Osteocyte (in vitro differentiated cells): ENCODE results near the gene S100Z. TPM values are rescaled to one million over a fixed set of nuclear protein-coding genes. Genes with fewer than 3 reads are reported as not detected.
A peak's percentile ranks its signal among the peaks of the same experiment; 100 is the strongest.
"Not testable (repeated sequence)": the region's sequence is repeated elsewhere in the genome, so short reads cannot be mapped to it uniquely, and the experiment has no call there.

Experiments
- DNase-seq: peaks from one replicate; pipeline ENCODE4 v3.0.0; 2021; ENCODE audit warnings: mixed read lengths; ENCODE audit not compliant: unreplicated experiment; ENCODE audit errors: extremely low spot score
- H3K27ac Mint-ChIP-seq: one replicate; pipeline ENCODE4 v1.8.0; 2021; ENCODE audit warnings: mild to moderate bottlenecking, mixed read lengths; ENCODE audit not compliant: unreplicated experiment
- H3K27me3 Mint-ChIP-seq: one replicate; pipeline ENCODE4 v1.8.0; 2021; ENCODE audit warnings: mixed read lengths; ENCODE audit not compliant: unreplicated experiment
- H3K36me3 Mint-ChIP-seq: one replicate; pipeline ENCODE4 v1.8.0; 2021; ENCODE audit warnings: mixed read lengths; ENCODE audit not compliant: unreplicated experiment
- H3K4me1 Mint-ChIP-seq: one replicate; pipeline ENCODE4 v1.8.0; 2021; ENCODE audit warnings: mixed read lengths; ENCODE audit not compliant: unreplicated experiment
- H3K4me3 Mint-ChIP-seq: one replicate; pipeline ENCODE4 v1.8.0; 2021; ENCODE audit warnings: mild to moderate bottlenecking, moderate library complexity, mixed read lengths; ENCODE audit not compliant: unreplicated experiment
- H3K9me3 Mint-ChIP-seq: one replicate; pipeline ENCODE4 v1.8.0; 2021; ENCODE audit warnings: mixed read lengths; ENCODE audit not compliant: unreplicated experiment
- CTCF ChIP-seq: fragments of 200-600 bp; sonication (generic); IDR thresholded peaks from 2 replicates; pipeline ENCODE4 v1.5.0; 2021; ENCODE audit warnings: antibody characterized with exemption, mild to moderate bottlenecking, moderate library complexity
- total RNA-seq: library from RNA; stranded (reverse); gene quantifications from 2 replicates; pipeline ENCODE4 v1.2.1, GENCODE V29; 2021

S100Z gene
- total RNA-seq, 1 donor from 2014 or later = not detected

- Mint-ChIP-seq H3K4me3 (no peak overlapping the region), H3K4me1 (peaks cover 39% of the 10 kb centered on the region)
- DNase-seq = no peak
Observed at GRCh38 chr5:76944638-76945037, 94.8 kb downstream of the S100Z start.

GRCh38 chr5:76945238-76945637, 95.4 kb downstream of the S100Z start:
- peak; percentile 53 for DNase-seq
- H3K27ac Mint-ChIP-seq, H3K36me3 Mint-ChIP-seq, H3K27me3 Mint-ChIP-seq, H3K9me3 Mint-ChIP-seq, H3K4me3 Mint-ChIP-seq: not testable (repeated sequence)
- H3K4me1 Mint-ChIP-seq = peaks cover 39% of the 10 kb centered on the region

More at GRCh38 chr5:76944638-76945037, 94.8 kb downstream of the S100Z start:
- no peak for TF ChIP-seq CTCF
- no peak overlapping the region for H3K27ac Mint-ChIP-seq
- no peaks in the 10 kb centered on the region for H3K9me3 Mint-ChIP-seq
- no peaks in the 10 kb centered on the region for H3K36me3 Mint-ChIP-seq
- no peaks in the 10 kb centered on the region for H3K27me3 Mint-ChIP-seq

- Mint-ChIP-seq H3K9me3 (no peaks in the 10 kb centered on the region), H3K27me3 (no peaks in the 10 kb centered on the region), H3K27ac (no peak overlapping the region), H3K4me3 (no peak overlapping the region), H3K36me3 (no peaks in the 10 kb centered on the region), H3K4me1 (peaks cover 35% of the 10 kb centered on the region)
- TF ChIP-seq CTCF = no peak
- DNase-seq = no peak
Observed at GRCh38 chr5:76946090-76946489, 96.3 kb downstream of the S100Z start.

- H3K36me3 Mint-ChIP-seq = no peaks in the 10 kb centered on the region
- H3K27ac Mint-ChIP-seq = no peak overlapping the region
- H3K4me1 Mint-ChIP-seq = peaks cover 30% of the 10 kb centered on the region
- no peak overlapping the region for H3K4me3 Mint-ChIP-seq
- DNase-seq = no peak
- no peak for TF ChIP-seq CTCF
- H3K9me3 Mint-ChIP-seq = no peaks in the 10 kb centered on the region
- H3K27me3 Mint-ChIP-seq = no peaks in the 10 kb centered on the region
Observed at GRCh38 chr5:76947082-76947503, 97.3 kb downstream of the S100Z start.

GRCh38 chr5:76952795-76953536, 103.2 kb downstream of the S100Z start, which contains the start of gene CRHBP:
Gene CRHBP, plus strand, starts transcription at chr5:76953045. Its CDS starts 90 bp downstream, at chr5:76953135.
- H3K27me3 Mint-ChIP-seq = peaks cover 7% of the 10 kb centered on the region
- H3K4me1 Mint-ChIP-seq = peaks cover 22% of the 10 kb centered on the region
- no peak for TF ChIP-seq CTCF
- DNase-seq = no peak
- no peak within 1 kb of the TSS for H3K27ac Mint-ChIP-seq
- no peaks in the 10 kb centered on the region for H3K9me3 Mint-ChIP-seq
- H3K36me3 Mint-ChIP-seq = peaks cover 2% of the 10 kb centered on the region
- H3K4me3 Mint-ChIP-seq = peak within 1 kb of the TSS; percentile 76
